Stimulated activated CD8-positive, alpha-beta memory T cell treated with anti-CD3 and anti-CD28 coated beads, Interleukin-15, amount 100 ng/mL, for 4 hours (primary cell): ENCODE data around the gene PAX3.
"Not testable (repeated sequence)": the region's sequence is repeated elsewhere in the genome, so short reads cannot be mapped to it uniquely, and the experiment has no call there.

Experiments
- DNase-seq, 2 donors: peaks; one replicate each; pipeline ENCODE4 v3.0.0-alpha.2; 2020; ENCODE audit warnings: low read depth in 2 of 2

Gene PAX3

DNA sequence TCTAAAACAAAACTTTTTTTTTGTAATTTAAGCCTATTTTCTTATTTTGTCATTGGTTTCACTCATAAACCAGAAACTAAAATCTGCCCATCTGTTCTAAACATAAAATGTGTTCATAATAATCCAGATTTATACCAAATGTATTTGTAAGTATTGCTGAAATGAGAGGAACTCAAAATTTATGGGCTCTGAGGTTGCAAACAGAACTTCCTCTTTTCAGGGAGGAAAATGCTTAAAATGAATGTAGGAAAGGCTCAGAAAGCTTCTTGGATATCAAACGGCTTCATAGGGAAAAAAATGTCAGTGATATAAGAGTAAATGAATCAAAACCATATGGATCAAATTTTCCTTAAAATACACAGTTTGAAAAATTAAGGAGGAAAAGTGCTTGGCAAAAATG is 83.9 kb downstream of the PAX3 start:
- no peak for DNase-seq

- DNase-seq = no peak
These were observed 85.7 kb downstream of the PAX3 start for GRCh38 chr2:222213049-222213448.

DNA sequence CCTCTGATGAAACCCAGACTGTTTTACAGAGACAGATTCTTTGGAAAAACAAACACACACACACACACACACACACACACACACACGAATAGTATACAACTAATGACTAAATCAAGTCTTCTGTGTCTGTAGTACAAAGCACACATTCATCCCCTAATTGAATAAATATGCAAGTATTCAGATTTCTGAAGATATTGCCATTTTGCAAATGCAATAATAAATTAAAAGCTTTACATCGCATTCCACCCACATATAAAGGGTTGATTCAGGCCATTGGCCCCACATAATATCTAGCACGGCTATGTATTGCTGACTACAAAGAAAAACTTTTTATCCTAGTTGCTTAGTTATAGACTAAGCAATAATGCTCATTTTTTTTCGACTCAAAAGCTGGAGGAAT is 86.2 kb downstream of the PAX3 start:
- DNase-seq = no peak

DNA sequence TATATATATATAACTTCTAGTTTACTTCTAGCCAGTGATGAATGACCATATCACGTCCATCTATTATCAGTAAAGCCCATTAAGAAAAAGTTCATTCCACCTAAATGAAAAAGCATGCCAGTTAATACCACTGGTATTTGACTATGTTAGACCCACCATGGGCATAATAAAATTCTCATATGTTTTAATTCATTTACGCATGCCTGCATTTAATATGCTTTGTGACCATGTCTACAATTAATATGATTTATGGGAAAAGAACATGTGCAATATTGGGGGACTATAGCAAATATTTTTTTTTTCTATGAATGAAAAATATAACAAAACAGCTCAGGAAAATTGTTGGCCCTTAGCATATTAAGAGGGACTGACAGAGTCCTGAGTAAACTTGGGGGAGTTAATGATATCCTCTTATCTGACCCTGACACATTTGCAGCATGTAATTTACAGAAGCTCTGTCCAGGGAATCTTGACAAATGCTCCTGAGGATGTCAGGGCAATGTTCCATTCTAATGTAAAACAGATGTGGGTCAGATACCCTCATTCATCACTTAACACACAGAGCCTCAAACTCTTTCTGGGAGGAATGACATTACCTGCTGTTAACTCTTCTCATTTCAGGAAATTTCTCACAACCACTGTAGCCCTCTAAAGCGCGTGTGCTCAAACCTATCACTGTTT is 90.6 kb downstream of the PAX3 start:
- DNase-seq = no peak

DNA sequence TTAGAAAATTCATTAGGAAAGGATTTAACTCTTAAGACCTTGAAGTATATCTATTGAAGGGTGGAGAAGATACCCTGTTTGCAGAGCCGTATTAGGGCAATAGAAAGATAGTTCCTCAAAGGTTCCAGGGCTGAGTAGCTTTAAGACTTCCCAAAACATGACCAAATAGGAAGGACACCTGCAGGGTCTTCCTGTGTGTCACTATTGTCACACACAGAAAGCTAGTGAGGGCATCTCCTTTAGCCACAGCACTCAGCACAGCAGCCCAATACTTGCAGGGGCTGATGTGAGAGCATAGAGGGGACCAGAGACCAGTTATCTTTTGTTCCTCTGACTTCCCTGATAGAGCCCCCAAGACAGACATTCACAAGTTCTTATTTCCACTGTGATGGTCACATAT is 93.7 kb downstream of the PAX3 start:
- DNase-seq = no peak

DNA sequence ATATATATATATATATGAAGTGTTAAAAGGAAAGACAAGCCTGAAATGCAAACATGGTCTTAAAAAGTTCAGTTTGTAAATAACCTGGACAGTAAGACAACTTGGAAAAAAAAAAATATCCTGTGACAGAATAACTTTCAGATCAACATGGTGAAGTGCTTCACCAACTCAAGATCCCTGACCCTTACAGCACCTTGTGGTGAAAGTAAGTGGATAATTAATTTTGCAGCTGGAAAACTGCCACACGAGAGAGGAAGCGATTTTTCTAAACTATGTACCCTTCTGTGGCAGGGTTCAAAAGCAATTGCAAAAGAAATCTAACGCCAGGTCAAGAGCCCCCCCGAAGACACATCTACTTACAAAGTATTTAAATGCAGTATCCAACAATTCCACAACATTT is 95.8 kb downstream of the PAX3 start:
- DNase-seq = no peak

DNA sequence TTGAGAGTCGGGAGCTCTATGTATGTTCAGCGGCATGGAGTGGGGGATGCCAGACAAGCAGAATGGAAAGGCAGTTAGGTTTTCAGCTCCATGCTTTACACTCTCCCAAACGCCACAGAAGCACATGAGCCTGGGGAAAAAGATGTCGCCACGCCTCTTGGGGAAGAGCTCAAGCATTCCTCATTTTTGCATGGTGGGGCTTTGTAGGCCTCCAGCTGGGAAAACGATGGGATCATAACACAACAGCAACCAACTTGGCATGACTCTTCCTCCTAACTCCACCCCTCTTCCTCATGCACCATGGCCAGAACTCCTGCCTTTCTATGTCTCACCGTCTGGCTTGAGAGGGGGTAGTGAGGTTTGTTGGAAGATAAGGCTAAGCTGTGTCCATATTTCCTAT is 102.6 kb downstream of the PAX3 start:
- no peak for DNase-seq

DNA sequence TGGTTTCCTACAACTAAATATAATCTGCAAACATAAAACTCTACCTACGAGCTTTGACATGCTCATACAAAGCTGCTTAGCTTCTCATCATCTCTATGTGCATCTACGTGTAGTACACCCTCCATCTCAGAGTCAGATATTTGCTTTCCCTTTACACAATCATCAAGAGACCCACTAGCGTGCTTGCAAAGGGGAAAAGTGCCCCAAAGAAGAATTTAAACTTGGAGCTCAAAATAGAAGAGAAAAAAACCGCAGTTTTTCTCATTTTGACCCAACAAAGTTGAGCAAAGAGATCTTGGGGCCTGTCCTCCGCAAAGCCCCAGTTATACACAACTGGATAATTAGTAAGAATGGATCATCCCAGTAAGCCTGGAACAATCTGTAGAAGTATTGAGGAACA is 104.1 kb downstream of the PAX3 start:
- DNase-seq = no peak

GRCh38 chr2:222193328-222193983 is 105.3 kb downstream of the PAX3 start:
- DNase-seq = no peak

- no peak for DNase-seq
These were observed 118.2 kb downstream of the PAX3 start for GRCh38 chr2:222180619-222181018.

DNA sequence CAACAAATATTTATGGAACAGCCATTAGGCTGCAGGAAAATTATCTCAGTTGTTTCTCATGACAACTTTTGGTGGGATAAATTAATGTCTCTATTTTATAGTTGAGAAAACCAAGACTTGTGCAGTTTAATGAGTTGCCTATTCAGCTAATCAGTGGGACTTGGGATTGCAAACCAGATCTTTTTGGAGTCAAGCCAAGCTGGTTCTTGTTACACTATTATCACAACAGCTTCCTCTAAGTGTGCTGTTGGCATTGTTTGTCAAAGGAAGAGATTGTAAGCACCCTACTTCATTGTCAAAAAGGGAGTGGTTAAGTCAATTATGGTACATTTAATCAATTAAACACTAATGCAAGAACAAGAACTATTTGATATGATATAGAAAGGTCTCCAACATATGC is 119.2 kb downstream of the PAX3 start:
- no peak for DNase-seq

DNA sequence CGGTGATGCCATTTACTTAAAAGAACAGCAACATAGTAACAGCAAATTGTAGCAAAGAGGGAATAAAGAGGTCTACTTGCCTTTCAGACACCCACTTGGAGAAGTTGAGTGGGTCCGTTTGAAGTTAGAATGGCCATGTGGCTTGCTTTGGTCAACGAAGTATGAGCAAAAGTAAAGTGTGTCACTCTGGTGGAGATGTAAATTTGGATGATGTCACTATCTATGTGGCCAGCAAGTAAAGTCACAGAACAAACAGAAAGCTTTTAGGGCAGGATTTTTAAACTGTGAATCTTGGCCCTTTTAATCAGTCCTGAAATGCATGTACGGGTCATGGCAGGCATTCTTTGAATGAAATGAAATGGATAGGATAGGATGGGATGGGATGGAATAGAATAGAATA is 120.3 kb downstream of the PAX3 start:
- DNase-seq = no peak

- DNase-seq = no peak
These were observed 121.9 kb downstream of the PAX3 start for GRCh38 chr2:222176890-222177289.

- no peak for DNase-seq
These were observed 124.3 kb downstream of the PAX3 start for GRCh38 chr2:222174450-222174849.

DNA sequence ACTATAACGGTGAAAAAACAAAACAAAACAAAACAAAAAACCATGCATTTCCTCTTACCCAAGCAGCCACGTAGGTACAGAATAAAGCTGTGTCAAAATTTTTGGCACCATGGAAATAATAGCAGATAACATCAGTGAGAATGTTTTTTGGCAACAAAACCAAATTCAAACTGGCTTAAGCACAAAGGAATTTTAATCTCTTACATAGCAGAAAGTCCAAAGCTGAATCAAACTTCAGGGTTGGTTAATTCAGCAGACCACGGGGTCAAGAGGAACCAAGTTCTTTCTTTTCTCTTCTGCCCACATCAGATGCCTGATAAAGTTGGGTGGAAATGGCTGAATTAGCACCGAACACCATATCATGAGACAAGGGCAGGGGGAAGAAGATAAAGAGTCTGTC is 129.5 kb downstream of the PAX3 start:
- DNase-seq = no peak

DNA sequence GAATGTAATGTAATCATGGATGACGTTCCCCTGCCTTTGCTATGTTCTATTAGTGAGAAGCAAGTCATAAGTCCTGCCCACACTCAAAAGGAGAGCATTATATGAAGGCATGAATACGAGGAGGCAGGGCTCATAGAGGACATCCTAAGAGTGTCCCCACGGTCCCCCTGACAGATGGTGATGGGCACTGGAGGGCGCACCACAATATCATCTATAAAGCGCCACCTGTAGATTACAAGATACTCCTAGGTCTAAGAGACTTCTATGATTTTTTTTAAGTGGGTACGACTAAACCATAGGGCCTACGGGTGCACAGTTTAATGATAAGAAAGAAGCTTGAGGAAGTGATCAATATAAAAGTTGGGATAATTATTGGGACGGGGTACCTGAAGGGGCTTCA is 131.0 kb downstream of the PAX3 start:
- no peak for DNase-seq

DNA sequence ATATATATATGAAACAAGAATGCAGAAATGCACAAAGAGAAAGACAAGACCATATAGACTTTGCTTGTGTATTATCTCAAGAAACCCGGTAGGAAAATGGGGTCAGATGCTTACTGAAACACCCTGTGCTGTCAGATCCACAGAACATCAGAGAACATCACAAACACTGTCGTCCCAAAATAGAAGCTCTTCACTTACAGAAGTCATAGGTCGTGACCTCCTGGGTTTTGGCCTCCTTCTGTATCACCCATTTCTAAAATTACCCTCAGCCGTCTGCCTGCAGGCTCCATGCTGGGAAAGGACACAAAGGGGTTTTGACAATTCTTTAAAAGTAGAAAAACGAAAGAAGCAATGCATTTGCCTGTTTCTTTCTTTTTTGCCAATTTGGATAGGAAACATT is 137.9 kb downstream of the PAX3 start:
- DNase-seq = no peak

GRCh38 chr2:222160125-222160524 is 138.7 kb downstream of the PAX3 start:
- no peak for DNase-seq

- DNase-seq = no peak
These were observed 139.6 kb downstream of the PAX3 start for GRCh38 chr2:222159221-222159620.

DNA sequence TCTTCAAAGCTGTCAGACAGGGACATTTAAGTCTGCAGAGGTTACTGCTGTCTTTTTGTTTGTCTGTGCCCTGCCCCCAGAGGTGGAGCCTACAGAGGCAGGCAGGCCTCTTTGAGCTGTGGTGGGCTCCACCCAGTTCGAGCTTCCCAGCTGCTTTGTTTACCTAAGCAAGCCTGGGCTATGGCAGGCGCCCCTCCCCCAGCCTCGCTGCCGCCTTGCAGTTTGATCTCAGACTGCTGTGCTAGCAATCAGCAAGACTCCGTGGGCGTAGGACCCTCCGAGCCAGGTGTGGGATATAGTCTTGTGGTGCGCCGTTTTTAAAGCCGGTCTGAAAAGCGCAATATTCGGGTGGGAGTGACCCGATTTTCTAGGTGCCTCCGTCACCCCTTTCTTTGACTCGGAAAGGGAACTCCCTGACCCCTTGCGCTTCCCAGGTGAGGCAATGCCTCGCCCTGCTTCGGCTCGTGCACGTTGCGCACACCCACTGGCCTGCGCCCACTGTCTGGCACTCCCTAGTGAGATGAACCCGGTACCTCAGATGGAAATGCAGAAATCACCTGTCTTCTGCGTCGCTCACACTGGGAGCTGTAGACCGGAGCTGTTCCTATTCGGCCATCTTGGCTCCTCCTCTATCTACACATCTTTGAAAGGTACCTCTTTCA is 143.7 kb downstream of the PAX3 start:
- DNase-seq = not testable (repeated sequence)
